Suprapubic skin (tissue), 4 donors: ENCODE measurements around the gene ARAP3.

Source experiments
- EP300 ChIP-seq: sonication (generic); formaldehyde crosslinking; IDR thresholded peaks from one replicate; pipeline ENCODE4 v1.6.1; 2017; ENCODE audit warnings: antibody characterized with exemption
- POLR2AphosphoS5 ChIP-seq, 3 donors: sonication (generic); formaldehyde crosslinking; IDR thresholded peaks; one replicate each; pipeline ENCODE4 v1.6.1; 2017; ENCODE audit warnings: antibody characterized with exemption in 3 of 3
- TF ChIP-seq, protein P1 (sequence below), 2 donors: fragments of 200-600 bp in 1 of 2; fragments of 450-650 bp in 1 of 2; sonication (generic) in 1 of 2; IDR thresholded peaks; one replicate each; pipeline ENCODE4 v1.5.1; 2016 to 2019; ENCODE audit warnings: antibody characterized with exemption in 2 of 2, mild to moderate bottlenecking in 1 of 2, moderate library complexity in 1 of 2

DNA sequence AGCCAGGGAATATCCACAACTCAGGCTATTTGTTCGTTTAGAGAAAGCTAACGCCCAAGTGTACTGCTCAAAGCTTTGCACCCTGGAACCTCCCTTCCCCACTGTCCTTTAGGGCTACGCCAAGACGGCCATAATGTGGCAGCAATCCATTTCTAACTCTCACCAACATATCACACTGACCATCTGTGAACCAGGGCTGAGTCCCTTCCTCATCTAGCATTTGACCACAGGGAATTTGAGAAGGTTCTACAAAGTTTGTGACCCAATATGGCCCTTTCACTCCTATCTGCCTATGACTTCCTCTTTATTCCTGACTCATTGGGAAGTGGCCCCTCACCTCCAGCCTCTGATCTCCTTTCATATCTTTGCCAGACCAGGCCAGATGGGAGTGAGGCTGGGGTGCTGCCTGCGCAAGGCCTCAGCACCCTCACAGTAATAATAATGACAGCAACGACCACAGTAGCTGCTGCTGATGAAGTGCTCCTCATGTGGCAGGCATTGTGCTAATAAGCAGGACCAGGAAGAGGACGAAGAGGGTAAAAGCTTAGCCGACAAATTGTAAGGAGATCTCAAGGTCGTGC, 9.3 kb upstream of the ARAP3 start:
- TF ChIP-seq, protein P1, sequence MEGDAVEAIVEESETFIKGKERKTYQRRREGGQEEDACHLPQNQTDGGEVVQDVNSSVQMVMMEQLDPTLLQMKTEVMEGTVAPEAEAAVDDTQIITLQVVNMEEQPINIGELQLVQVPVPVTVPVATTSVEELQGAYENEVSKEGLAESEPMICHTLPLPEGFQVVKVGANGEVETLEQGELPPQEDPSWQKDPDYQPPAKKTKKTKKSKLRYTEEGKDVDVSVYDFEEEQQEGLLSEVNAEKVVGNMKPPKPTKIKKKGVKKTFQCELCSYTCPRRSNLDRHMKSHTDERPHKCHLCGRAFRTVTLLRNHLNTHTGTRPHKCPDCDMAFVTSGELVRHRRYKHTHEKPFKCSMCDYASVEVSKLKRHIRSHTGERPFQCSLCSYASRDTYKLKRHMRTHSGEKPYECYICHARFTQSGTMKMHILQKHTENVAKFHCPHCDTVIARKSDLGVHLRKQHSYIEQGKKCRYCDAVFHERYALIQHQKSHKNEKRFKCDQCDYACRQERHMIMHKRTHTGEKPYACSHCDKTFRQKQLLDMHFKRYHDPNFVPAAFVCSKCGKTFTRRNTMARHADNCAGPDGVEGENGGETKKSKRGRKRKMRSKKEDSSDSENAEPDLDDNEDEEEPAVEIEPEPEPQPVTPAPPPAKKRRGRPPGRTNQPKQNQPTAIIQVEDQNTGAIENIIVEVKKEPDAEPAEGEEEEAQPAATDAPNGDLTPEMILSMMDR (IDR thresholded peaks at IDR 0.05): no peak
- TF ChIP-seq POLR2AphosphoS5 (IDR thresholded peaks at IDR 0.05): no peak
- TF ChIP-seq EP300: no peak
